Transverse colon (tissue), 3 donors: ENCODE data around the gene PHRF1.

ENCODE experiments used
- CTCF ChIP-seq, 5 experiments: fragments of 200-600 bp in 3 of 5; fragments of 450-650 bp in 2 of 5; sonication (generic) in 3 of 5; IDR thresholded peaks; 1 replicate in 2 of 5; 2 replicates in 3 of 5; pipeline ENCODE4 v1.5.1; 2016 to 2017; ENCODE audit warnings: antibody characterized with exemption in 5 of 5, inconsistent platforms in 3 of 5, mild to moderate bottlenecking in 2 of 5, moderate library complexity in 1 of 5
- POLR2A ChIP-seq: fragments of 450-650 bp; IDR thresholded peaks from one replicate; pipeline ENCODE4 v1.6.1; 2016; ENCODE audit warnings: antibody characterized with exemption, mild to moderate bottlenecking, moderate library complexity

- TF ChIP-seq CTCF (IDR thresholded peaks at IDR 0.05) (no peak), POLR2A (no peak)
These were observed 8.0 kb downstream of the PHRF1 start for GRCh38 chr11:584287-584686.
